ENCODE results near the gene TRMT6. TPM values are rescaled to one million over a fixed set of nuclear protein-coding genes. Genes with fewer than 3 reads are reported as not detected.

TRMT6 gene
- total RNA-seq, 1 donor, result 5.2 TPM

DNA sequence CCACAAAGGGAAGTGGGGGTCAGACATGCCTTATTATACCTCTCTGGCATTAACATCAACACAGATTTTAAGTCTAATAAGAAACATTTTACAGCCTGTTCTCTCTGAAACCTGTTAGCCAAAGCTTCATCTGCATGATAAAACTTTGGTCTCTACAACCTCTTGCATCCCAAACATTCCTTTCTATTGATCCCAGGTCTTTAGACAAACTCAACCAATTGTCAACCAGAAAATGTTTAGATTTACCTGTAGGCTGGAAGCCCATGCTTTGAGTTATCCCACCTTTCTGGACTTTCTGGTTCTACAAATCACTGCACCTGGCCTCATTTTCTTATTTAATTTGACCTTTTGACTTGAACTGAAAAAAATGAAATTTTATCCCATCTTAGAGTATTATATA is 20.9 kb upstream of the TRMT6 start:
- Histone ChIP-seq H3K9me3 (ENCODE audit: low read depth, low read length) (no peaks in the 10 kb centered on the region), H3K4me3 (ENCODE audit: low read length) (no peak overlapping the region), H3K4me1 (ENCODE audit: insufficient read depth, low read length) (peaks cover 8% of the 10 kb centered on the region), H3K27me3 (ENCODE audit: insufficient read depth, low read length) (no peaks in the 10 kb centered on the region)

GRCh38 chr20:5970381-5970780 is 20.0 kb upstream of the TRMT6 start:
- H3K4me1 ChIP-seq (ENCODE audit: insufficient read depth, low read length), result peaks cover 8% of the 10 kb centered on the region

GRCh38 chr20:5969940-5970339 is 19.6 kb upstream of the TRMT6 start:
- no peaks in the 10 kb centered on the region for H3K9me3 ChIP-seq (ENCODE audit: low read depth, low read length)
- H3K4me3 ChIP-seq (ENCODE audit: low read length), result no peak overlapping the region
- H3K27me3 ChIP-seq (ENCODE audit: insufficient read depth, low read length), result no peaks in the 10 kb centered on the region
- peaks cover 8% of the 10 kb centered on the region for H3K4me1 ChIP-seq (ENCODE audit: insufficient read depth, low read length)

More at GRCh38 chr20:5970381-5970780, 20.0 kb upstream of the TRMT6 start:
- Histone ChIP-seq H3K9me3 (ENCODE audit: low read depth, low read length) (no peaks in the 10 kb centered on the region), H3K27me3 (ENCODE audit: insufficient read depth, low read length) (no peaks in the 10 kb centered on the region), H3K4me3 (ENCODE audit: low read length) (no peak overlapping the region)

DNA sequence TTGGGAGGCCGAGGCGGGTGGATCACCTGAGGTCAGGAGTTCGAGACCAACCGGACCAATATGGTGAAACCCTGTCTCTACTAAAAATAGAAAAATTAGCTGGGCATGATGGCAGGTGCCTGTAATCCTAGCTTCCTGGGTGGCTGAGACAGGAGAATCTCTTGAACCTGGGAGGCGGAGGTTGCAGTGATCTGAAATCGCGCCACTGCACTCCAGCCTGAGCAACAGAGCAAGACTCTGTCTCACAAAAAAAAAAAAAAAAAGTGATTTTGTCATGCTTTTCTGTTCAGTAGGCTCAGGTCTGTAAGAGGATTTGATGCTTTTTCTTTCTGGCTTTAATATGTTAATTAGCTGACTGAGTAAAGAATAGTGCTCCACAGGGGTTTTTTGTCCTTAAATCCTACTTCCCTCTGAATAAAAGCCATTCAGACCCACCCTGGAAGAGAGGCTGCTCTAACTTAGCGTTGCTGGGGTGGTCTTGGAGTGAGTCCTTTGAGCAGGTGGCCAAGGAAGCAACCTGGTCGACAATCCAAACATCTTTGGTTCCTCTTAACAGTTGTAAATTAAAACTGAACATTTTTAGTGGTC is 19.1 kb upstream of the TRMT6 start:
- no peaks in the 10 kb centered on the region for H3K9me3 ChIP-seq (ENCODE audit: low read depth, low read length)

DNA sequence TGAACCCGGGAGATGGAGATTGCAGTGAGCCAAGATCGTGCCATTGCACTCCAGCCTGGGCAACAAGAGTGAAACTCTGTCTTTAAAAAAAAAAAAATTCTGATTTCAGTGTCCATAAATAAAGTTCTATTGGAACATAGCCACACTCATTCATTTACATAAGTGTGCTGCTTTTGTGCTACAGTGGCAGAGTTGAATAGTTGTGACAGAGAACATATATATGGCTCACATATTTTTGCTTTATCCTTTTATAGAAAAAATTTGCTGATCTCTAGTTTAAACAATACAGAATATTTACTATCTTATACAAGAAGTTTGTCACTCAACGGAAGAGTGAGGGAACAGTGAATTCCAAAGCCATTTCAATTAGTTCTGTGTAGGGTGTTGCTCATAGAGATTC is 18.1 kb upstream of the TRMT6 start:
- Histone ChIP-seq H3K9me3 (ENCODE audit: low read depth, low read length) (no peaks in the 10 kb centered on the region), H3K27me3 (ENCODE audit: insufficient read depth, low read length) (no peaks in the 10 kb centered on the region), H3K4me3 (ENCODE audit: low read length) (no peak overlapping the region), H3K4me1 (ENCODE audit: insufficient read depth, low read length) (no peaks in the 10 kb centered on the region)

More for the DNA sequence above, 19.1 kb upstream of the TRMT6 start:
- Histone ChIP-seq H3K4me1 (ENCODE audit: insufficient read depth, low read length) (peaks cover 8% of the 10 kb centered on the region), H3K4me3 (ENCODE audit: low read length) (no peak overlapping the region), H3K27me3 (ENCODE audit: insufficient read depth, low read length) (no peaks in the 10 kb centered on the region)

- Histone ChIP-seq H3K4me3 (ENCODE audit: low read length) (no peak overlapping the region), H3K4me1 (ENCODE audit: insufficient read depth, low read length) (no peaks in the 10 kb centered on the region), H3K27me3 (ENCODE audit: insufficient read depth, low read length) (no peaks in the 10 kb centered on the region), H3K9me3 (ENCODE audit: low read depth, low read length) (no peaks in the 10 kb centered on the region)
These were observed 17.1 kb upstream of the TRMT6 start for GRCh38 chr20:5967469-5967868.

DNA sequence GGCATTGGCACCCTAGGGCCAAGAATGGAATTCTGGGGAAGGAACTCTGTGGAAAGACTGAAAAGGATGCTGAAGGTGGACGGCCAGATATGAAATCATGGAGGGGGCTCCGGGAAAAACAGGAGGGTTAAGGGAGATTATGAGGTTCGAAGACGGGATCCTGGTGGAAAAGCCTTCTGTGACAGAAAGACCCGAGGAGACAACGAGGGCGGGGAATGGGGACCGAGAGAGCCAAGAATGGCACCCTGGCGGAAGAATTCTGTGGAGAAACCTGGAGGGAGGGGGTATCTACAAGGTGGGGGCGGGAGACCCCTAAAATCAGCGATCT is 426 bp downstream of the TRMT6 start:
- no peaks in the 10 kb centered on the region for H3K27me3 ChIP-seq (ENCODE audit: insufficient read depth, low read length)
- peaks cover 40% of the 10 kb centered on the region for H3K4me1 ChIP-seq (ENCODE audit: insufficient read depth, low read length)
- no peaks in the 10 kb centered on the region for H3K9me3 ChIP-seq (ENCODE audit: low read depth, low read length)
- peak overlapping the region; percentile 72 for H3K4me3 ChIP-seq (ENCODE audit: low read length)

- H3K9me3 ChIP-seq (ENCODE audit: low read depth, low read length), result no peaks in the 10 kb centered on the region
- H3K27me3 ChIP-seq (ENCODE audit: insufficient read depth, low read length), result no peaks in the 10 kb centered on the region
- H3K4me3 ChIP-seq (ENCODE audit: low read length), result no peak overlapping the region
- H3K4me1 ChIP-seq (ENCODE audit: insufficient read depth, low read length), result peaks cover 40% of the 10 kb centered on the region
These were observed 3.1 kb downstream of the TRMT6 start for GRCh38 chr20:5947276-5947675.

- Histone ChIP-seq H3K4me3 (ENCODE audit: low read length) (no peak overlapping the region), H3K27me3 (ENCODE audit: insufficient read depth, low read length) (no peaks in the 10 kb centered on the region), H3K4me1 (ENCODE audit: insufficient read depth, low read length) (peaks cover 38% of the 10 kb centered on the region), H3K9me3 (ENCODE audit: low read depth, low read length) (no peaks in the 10 kb centered on the region)
These were observed 4.4 kb downstream of the TRMT6 start for GRCh38 chr20:5945963-5946362.

- H3K9me3 ChIP-seq (ENCODE audit: low read depth, low read length), result no peaks in the 10 kb centered on the region
- no peaks in the 10 kb centered on the region for H3K27me3 ChIP-seq (ENCODE audit: insufficient read depth, low read length)
- H3K4me3 ChIP-seq (ENCODE audit: low read length), result no peak overlapping the region
- no peaks in the 10 kb centered on the region for H3K4me1 ChIP-seq (ENCODE audit: insufficient read depth, low read length)
These were observed 11.8 kb downstream of the TRMT6 start for GRCh38 chr20:5938456-5939029.

DNA sequence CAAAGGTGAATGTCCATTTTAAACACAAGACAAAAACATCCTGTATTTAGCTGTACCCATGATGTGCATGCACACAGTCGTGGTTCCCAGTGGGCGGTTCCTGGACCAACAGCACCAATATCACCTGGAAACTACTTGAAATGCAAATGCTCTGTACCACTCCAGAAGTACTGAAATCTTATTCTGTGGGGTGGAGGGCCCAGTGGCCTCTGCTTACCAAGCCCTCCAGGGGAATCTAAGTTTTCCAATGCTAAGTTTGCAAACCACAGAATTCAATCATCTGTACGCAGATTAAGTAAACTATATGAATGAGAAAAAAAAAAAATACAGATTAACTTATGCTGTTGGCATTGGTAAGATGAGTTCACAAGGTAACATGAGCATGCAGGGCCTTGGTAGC is 14.1 kb downstream of the TRMT6 start:
- no peaks in the 10 kb centered on the region for H3K27me3 ChIP-seq (ENCODE audit: insufficient read depth, low read length)
- no peaks in the 10 kb centered on the region for H3K9me3 ChIP-seq (ENCODE audit: low read depth, low read length)
- H3K4me1 ChIP-seq (ENCODE audit: insufficient read depth, low read length), result no peaks in the 10 kb centered on the region
- no peak overlapping the region for H3K4me3 ChIP-seq (ENCODE audit: low read length)

DNA sequence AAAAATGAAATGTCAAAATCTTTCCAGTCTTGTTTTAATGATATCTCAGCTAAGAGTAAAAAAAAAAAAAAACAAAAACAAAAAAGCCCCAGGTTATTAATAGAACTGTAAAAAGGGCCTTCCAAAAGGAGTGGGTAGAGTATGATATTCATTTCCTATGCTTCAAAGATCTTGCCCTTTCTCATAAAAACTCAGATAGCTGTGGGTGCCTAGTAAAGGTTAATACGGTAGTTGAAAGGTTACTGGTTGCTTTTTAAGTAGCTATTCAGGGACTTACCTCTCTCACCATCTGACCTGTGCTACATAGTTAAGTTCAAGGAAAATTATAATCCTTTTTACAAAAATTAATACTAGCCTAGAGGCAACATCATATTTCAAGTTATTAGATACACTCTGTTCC is 14.9 kb downstream of the TRMT6 start:
- Histone ChIP-seq H3K9me3 (ENCODE audit: low read depth, low read length) (no peaks in the 10 kb centered on the region), H3K27me3 (ENCODE audit: insufficient read depth, low read length) (no peaks in the 10 kb centered on the region), H3K4me1 (ENCODE audit: insufficient read depth, low read length) (no peaks in the 10 kb centered on the region), H3K4me3 (ENCODE audit: low read length) (no peak overlapping the region)

DNA sequence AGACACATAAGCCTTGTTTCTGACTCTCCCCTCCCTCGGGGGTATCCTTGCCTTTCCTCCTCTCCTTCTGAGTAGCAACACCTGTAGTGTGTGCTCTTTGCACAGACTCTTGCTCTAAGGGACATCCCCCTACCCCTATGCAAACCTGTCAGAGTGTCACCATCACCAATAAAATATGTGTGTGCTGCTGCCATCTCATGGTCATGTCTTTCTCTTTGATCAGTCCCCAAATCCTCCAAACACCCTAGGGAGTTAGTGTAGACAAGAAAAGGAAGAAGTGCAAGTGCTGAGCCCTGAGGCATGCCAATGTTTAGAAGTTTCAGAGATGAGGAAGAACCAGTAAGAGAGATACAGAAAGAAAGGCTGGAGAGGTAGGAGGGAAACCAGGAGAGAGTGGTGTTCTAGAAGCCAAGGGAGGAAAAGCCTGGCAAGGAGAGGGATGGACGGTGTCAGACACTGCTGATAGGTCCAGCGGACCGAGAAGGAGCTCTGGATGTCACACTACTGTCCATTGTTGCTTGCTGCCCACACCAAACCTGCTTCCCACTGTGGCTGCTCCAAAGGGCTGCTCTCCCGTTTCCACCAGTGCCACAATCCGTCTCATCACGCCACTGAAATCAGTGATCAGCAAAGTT is 16.4 kb downstream of the TRMT6 start:
- Histone ChIP-seq H3K27me3 (ENCODE audit: insufficient read depth, low read length) (no peaks in the 10 kb centered on the region), H3K4me3 (ENCODE audit: low read length) (no peak overlapping the region), H3K4me1 (ENCODE audit: insufficient read depth, low read length) (no peaks in the 10 kb centered on the region), H3K9me3 (ENCODE audit: low read depth, low read length) (no peaks in the 10 kb centered on the region)

GRCh38 chr20:5932796-5933195 is 17.5 kb downstream of the TRMT6 start:
- no peaks in the 10 kb centered on the region for H3K4me1 ChIP-seq (ENCODE audit: insufficient read depth, low read length)
- H3K9me3 ChIP-seq (ENCODE audit: low read depth, low read length), result no peaks in the 10 kb centered on the region
- no peak overlapping the region for H3K4me3 ChIP-seq (ENCODE audit: low read length)
- no peaks in the 10 kb centered on the region for H3K27me3 ChIP-seq (ENCODE audit: insufficient read depth, low read length)

- Histone ChIP-seq H3K4me1 (ENCODE audit: insufficient read depth, low read length) (no peaks in the 10 kb centered on the region), H3K27me3 (ENCODE audit: insufficient read depth, low read length) (no peaks in the 10 kb centered on the region), H3K9me3 (ENCODE audit: low read depth, low read length) (no peaks in the 10 kb centered on the region), H3K4me3 (ENCODE audit: low read length) (no peak overlapping the region)
These were observed 18.9 kb downstream of the TRMT6 start for GRCh38 chr20:5931411-5931810.

Data from mononuclear cell (primary cell).